Mesendoderm (in vitro differentiated cells): ENCODE data around the gene KRTAP2-2.
"Not testable (repeated sequence)": the region's sequence is repeated elsewhere in the genome, so short reads cannot be mapped to it uniquely, and the experiment has no call there.

Source experiments
- DNase-seq: peaks from one replicate; pipeline ENCODE4 v3.0.0; 2013
- H2AK5ac ChIP-seq: 2 replicates; pipeline ENCODE4 v1.6.1; 2013; ENCODE audit warnings: low read length, inconsistent platforms
- H2BK120ac ChIP-seq: 2 replicates; pipeline ENCODE4 v1.6.1; 2013; ENCODE audit warnings: low read depth, mild to moderate bottlenecking, low read length, moderate library complexity, mixed read lengths
- H2BK15ac ChIP-seq: replicated peaks from 2 replicates; pipeline ENCODE4 v1.6.1; 2013; ENCODE audit warnings: low read depth, mild to moderate bottlenecking, moderate library complexity
- H2BK5ac ChIP-seq: 2 replicates; pipeline ENCODE4 v1.6.1; 2013; ENCODE audit warnings: low read length, inconsistent platforms
- H3K18ac ChIP-seq: 2 replicates; pipeline ENCODE4 v1.6.1; 2013; ENCODE audit warnings: mild to moderate bottlenecking, low read length, mixed read lengths
- H3K23ac ChIP-seq: one replicate; pipeline ENCODE4 v1.6.1; 2013; ENCODE audit warnings: low read length
- H3K27ac ChIP-seq: 2 replicates; pipeline ENCODE4 v1.5.1; 2013; ENCODE audit warnings: low read depth, mild to moderate bottlenecking, inconsistent platforms, low read length, moderate library complexity
- H3K27me3 ChIP-seq: 2 replicates; pipeline ENCODE4 v1.6.1; 2013; ENCODE audit warnings: low read length, control low read depth, mild to moderate bottlenecking, inconsistent platforms; ENCODE audit not compliant: insufficient read depth, poor library complexity
- H3K36me3 ChIP-seq: 2 replicates; pipeline ENCODE4 v1.6.1; 2013; ENCODE audit warnings: low read length, inconsistent platforms; ENCODE audit not compliant: control insufficient read depth, insufficient read depth
- H3K4ac ChIP-seq: one replicate; pipeline ENCODE4 v1.6.1; 2013; ENCODE audit warnings: low read depth, mild to moderate bottlenecking, low read length, moderate library complexity
- H3K4me1 ChIP-seq: 2 replicates; pipeline ENCODE4 v1.6.1; 2013; ENCODE audit warnings: low read depth, low read length, inconsistent platforms; ENCODE audit not compliant: control insufficient read depth
- H3K4me2 ChIP-seq: 2 replicates; pipeline ENCODE4 v1.6.1; 2013; ENCODE audit warnings: low read length
- H3K4me3 ChIP-seq: 2 replicates; pipeline ENCODE4 v1.5.1; 2013; ENCODE audit warnings: mild to moderate bottlenecking, low read length
- H3K56ac ChIP-seq: one replicate; pipeline ENCODE4 v1.6.1; 2013; ENCODE audit warnings: low read length
- H3K79me1 ChIP-seq: 2 replicates; pipeline ENCODE4 v1.6.1; 2013; ENCODE audit warnings: low read length, inconsistent platforms
- H3K79me2 ChIP-seq: 2 replicates; pipeline ENCODE4 v1.6.1; 2013; ENCODE audit warnings: mild to moderate bottlenecking, low read length; ENCODE audit not compliant: control insufficient read depth, insufficient read depth
- H3K9ac ChIP-seq: 2 replicates; pipeline ENCODE4 v1.6.1; 2013; ENCODE audit warnings: low read length, inconsistent platforms
- H4K5ac ChIP-seq: one replicate; pipeline ENCODE4 v1.6.1; 2013; ENCODE audit warnings: low read length
- H4K8ac ChIP-seq: one replicate; pipeline ENCODE4 v1.6.1; 2013; ENCODE audit warnings: low read depth, mild to moderate bottlenecking, control low read depth, low read length, moderate library complexity
- WGBS: extraction: QIAGEN DNeasy Blood & Tissue Kit; methylation state at CpG from one replicate; pipeline ENCODE4 v1.1.7; 2013; ENCODE audit warnings: low lambda C conversion rate, missing lambda C conversion rate; ENCODE audit not compliant: insufficient coverage; ENCODE audit errors: extremely low coverage; 5-methylcytosine and 5-hydroxymethylcytosine counted together

Gene KRTAP2-2

DNA sequence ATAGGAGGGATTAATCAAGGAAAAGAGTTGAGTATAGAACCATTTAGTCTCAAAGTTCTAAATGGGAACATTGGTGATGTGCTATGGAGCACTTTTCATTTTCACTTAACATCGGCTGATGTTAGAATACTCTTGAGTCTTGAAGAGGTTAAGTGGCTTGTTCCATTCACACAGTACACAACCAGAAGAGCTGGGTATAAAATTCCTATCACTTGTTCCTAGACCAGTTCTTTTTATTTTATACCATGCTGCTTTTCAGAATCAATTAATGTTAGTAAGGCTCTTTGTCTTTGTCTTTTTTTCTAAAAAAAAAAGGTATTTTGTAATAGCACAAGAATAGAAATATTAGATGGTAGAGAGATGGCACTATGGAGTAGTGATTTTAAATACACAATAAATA is 12.1 kb downstream of the KRTAP2-2 start:
- no peak overlapping the region for H3K4ac ChIP-seq
- no peaks in the 10 kb centered on the region for H3K36me3 ChIP-seq
- H3K27me3 ChIP-seq = no peaks in the 10 kb centered on the region
- no peak overlapping the region for H2BK5ac ChIP-seq
- no peak overlapping the region for H2BK15ac ChIP-seq
- no peak overlapping the region for H2BK120ac ChIP-seq
- H4K5ac ChIP-seq = no peak overlapping the region
- no peak overlapping the region for H3K56ac ChIP-seq
- no peak overlapping the region for H3K9ac ChIP-seq
- H3K4me1 ChIP-seq = no peaks in the 10 kb centered on the region
- WGBS = no CpG with 5 or more reads among the region's 1 CpG
- H4K8ac ChIP-seq = no peak overlapping the region
- H3K4me2 ChIP-seq = no peak overlapping the region
- no peak overlapping the region for H3K23ac ChIP-seq
- H3K18ac ChIP-seq = no peak overlapping the region
- no peak overlapping the region for H2AK5ac ChIP-seq
- H3K4me3 ChIP-seq = no peak overlapping the region
- no peak overlapping the region for H3K27ac ChIP-seq
- H3K79me1 ChIP-seq = no peaks in the 10 kb centered on the region
- DNase-seq = no peak
- H3K79me2 ChIP-seq = no peaks in the 10 kb centered on the region

DNA sequence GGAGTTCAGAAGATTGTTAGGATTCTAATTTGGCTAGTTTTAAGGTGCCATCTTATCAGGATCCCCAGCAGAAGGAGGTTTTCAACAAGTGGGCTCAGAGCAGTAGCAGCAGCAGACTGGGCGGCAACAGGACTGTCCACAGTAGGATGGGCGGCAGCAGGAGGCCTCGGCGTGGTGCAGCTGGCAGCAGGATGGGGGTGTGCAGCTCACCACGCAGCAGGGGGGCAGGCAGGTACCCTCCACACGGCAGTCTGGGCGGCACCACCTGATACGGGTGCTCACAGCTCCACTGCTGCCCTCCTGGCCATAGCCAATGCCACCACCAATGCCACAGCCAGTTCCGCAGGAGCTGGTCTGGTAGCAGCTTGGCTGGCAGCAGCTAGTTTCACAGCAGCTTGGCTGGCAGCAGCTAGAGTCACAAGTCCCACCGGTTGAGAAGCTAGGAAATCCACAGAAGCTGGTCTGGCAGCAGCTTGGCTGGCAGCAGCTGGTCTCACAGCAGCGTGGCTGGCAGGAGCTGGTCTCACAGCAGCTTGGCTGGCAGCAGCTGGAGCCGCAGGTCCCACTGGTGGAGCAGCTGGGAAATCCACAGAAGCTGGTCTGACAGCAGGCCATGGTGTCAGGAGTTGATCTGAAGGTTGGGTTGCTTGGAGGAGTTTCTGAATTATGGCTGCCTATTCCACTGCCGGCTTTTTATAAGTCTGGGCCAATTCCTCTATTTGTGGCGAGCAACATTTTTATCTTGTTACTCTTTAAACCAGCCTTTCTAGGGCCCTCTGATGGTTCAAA is 14.1 kb downstream of the KRTAP2-2 start, which contains the start of gene KRTAP1-1:
Gene KRTAP1-1, minus strand, starts transcription at position 668 of the 789 bp plus-strand sequence. Its CDS starts 53 bp downstream, at position 615.
- not testable (repeated sequence) for H3K9ac ChIP-seq, H2AK5ac ChIP-seq
- no CpG with 5 or more reads among the region's 14 CpGs for WGBS

DNA sequence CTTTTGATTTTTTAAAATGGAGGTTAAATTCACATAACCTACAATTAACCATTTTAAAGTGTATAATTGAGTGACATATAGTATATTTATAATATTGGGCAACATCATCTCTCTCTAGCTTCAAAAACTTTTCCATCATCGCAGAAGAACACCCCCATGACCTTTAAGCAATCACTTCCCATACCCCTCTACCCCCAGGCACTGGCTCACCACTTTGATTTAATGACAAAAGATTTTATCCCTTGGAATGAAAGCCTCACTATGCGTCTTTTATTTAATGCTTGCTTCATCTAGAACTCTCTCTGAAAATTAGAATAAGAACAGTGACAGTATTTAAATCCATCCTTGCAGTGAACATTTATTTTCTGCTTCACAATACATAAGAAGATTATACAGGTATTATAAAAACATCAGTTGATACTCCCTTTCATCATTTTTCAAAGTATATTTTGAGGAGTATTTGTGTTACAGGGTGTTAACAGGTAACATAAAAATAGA is 17.1 kb downstream of the KRTAP2-2 start:
- no peaks in the 10 kb centered on the region for H3K36me3 ChIP-seq
- H2BK15ac ChIP-seq = no peak overlapping the region
- H4K5ac ChIP-seq = no peak overlapping the region
- H3K56ac ChIP-seq = no peak overlapping the region
- H3K23ac ChIP-seq = no peak overlapping the region
- DNase-seq = no peak
- H3K18ac ChIP-seq = no peak overlapping the region
- H4K8ac ChIP-seq = no peak overlapping the region
- no peaks in the 10 kb centered on the region for H3K79me1 ChIP-seq
- H3K27ac ChIP-seq = no peak overlapping the region
- no peak overlapping the region for H3K4me2 ChIP-seq
- H3K4me1 ChIP-seq = no peaks in the 10 kb centered on the region
- H3K27me3 ChIP-seq = no peaks in the 10 kb centered on the region
- WGBS = no CpG with 5 or more reads among the region's 2 CpGs
- H3K4ac ChIP-seq = no peak overlapping the region
- no peak overlapping the region for H3K4me3 ChIP-seq
- no peak overlapping the region for H2BK5ac ChIP-seq
- no peak overlapping the region for H2AK5ac ChIP-seq
- no peak overlapping the region for H2BK120ac ChIP-seq
- H3K9ac ChIP-seq = no peak overlapping the region
- no peaks in the 10 kb centered on the region for H3K79me2 ChIP-seq

More for the DNA sequence above, 14.1 kb downstream of the KRTAP2-2 start, which contains the start of gene KRTAP1-1:
- H3K4me2 ChIP-seq, DNase-seq, H3K4me3 ChIP-seq, H3K27ac ChIP-seq, H4K8ac ChIP-seq, H3K27me3 ChIP-seq, H3K18ac ChIP-seq, H3K4ac ChIP-seq, H2BK5ac ChIP-seq, H3K4me1 ChIP-seq, H3K56ac ChIP-seq, H4K5ac ChIP-seq, H3K79me1 ChIP-seq, H3K23ac ChIP-seq, H2BK15ac ChIP-seq, H2BK120ac ChIP-seq, H3K79me2 ChIP-seq, H3K36me3 ChIP-seq: not testable (repeated sequence)

DNA sequence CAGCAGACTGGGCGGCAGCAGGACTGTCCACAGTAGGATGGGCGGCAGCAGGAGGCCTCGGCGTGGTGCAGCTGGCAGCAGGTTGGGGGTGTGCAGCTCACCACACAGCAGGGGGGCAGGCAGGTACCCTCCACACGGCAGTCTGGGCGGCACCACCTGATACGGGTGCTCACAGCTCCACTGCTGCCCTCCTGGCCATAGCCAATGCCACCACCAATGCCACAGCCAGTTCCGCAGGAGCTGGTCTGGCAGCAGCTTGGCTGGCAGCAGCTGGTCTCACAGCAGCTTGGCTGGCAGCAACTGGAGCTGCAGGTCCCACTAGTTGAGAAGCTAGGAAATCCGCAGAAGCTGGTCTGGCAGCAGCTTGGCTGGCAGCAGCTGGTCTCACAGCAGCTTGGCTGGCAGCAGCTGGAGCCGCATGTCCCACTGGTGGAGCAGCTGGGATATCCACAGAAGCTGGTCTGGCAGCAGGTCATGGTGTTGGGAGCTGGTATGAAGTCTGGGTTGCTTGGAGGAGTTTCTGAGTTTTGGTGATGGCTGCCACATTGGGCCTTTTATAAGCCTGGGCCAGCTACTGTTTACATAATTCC is 20.6 kb downstream of the KRTAP2-2 start, which contains the start of gene KRTAP1-3:
Gene KRTAP1-3, minus strand, starts transcription at position 529 of the 590 bp plus-strand sequence. Its CDS starts 53 bp downstream, at position 476.
- H4K8ac ChIP-seq, H2BK15ac ChIP-seq, H2BK120ac ChIP-seq, H3K56ac ChIP-seq, H3K27ac ChIP-seq, H3K4me3 ChIP-seq, H2BK5ac ChIP-seq, H3K79me2 ChIP-seq, H2AK5ac ChIP-seq, H3K4me2 ChIP-seq, H3K36me3 ChIP-seq, H4K5ac ChIP-seq, H3K27me3 ChIP-seq, H3K9ac ChIP-seq, H3K4ac ChIP-seq, H3K18ac ChIP-seq, H3K23ac ChIP-seq, DNase-seq, H3K4me1 ChIP-seq, H3K79me1 ChIP-seq: not testable (repeated sequence)
- no CpG with 5 or more reads among the region's 10 CpGs for WGBS

DNA sequence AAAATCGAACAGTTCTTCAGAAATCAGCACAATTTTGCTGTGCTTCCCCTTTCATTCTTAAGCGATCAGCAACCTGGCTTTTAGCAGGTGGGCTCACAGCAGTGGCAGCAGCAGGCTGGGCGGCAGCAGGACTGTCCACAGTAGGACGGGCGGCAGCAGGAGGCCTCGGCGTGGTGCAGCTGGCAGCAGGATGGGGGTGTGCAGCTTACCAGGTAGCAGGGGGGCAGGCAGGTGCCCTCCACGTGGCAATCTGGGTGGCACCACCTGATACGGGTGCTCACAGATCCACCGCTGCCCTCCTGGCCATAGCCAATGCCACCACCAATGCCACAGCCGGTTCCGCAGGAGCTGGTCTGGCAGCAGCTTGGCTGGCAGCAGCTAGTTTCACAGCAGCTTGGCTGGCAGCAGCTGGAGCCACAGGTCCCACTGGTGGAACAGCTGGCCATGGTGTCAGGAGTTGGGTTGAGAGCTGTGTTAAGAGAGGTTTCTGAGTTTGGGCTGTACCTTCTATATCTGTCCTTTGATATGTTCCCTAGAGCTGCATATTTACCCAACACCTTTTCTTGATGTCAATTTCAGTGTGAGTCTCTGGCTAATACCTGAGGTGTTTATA is 25.3 kb downstream of the KRTAP2-2 start, which contains the start of gene KRTAP1-4:
Gene KRTAP1-4, minus strand, starts transcription at position 563 of the 613 bp plus-strand sequence. Its CDS starts 117 bp downstream, at position 446.
- no peak within 1 kb of the TSS for H3K4me3 ChIP-seq
- H4K5ac ChIP-seq = no peak within 1 kb of the TSS
- no peak within 1 kb of the TSS for H2AK5ac ChIP-seq
- H3K56ac ChIP-seq = no peak within 1 kb of the TSS
- no peak within 1 kb of the TSS for H2BK120ac ChIP-seq
- H3K4me2 ChIP-seq = no peak within 1 kb of the TSS
- H3K36me3 ChIP-seq = no peaks in the 10 kb centered on the region
- no peak within 1 kb of the TSS for H3K23ac ChIP-seq
- no peak within 1 kb of the TSS for H4K8ac ChIP-seq
- no peaks in the 10 kb centered on the region for H3K4me1 ChIP-seq
- H2BK5ac ChIP-seq = no peak within 1 kb of the TSS
- DNase-seq = no peak
- H2BK15ac ChIP-seq = no peak within 1 kb of the TSS
- H3K18ac ChIP-seq = no peak within 1 kb of the TSS
- H3K79me1 ChIP-seq = no peaks in the 10 kb centered on the region
- H3K79me2 ChIP-seq = no peaks in the 10 kb centered on the region
- no peak within 1 kb of the TSS for H3K4ac ChIP-seq
- H3K9ac ChIP-seq = no peak within 1 kb of the TSS
- no peak within 1 kb of the TSS for H3K27ac ChIP-seq
- no CpG with 5 or more reads among the region's 12 CpGs for WGBS
- no peaks in the 10 kb centered on the region for H3K27me3 ChIP-seq
